Hepatocyte (in vitro differentiated cells): ENCODE measurements around the gene MRPL55. TPM values are rescaled to one million over a fixed set of nuclear protein-coding genes. Genes with fewer than 3 reads are reported as not detected.

ENCODE experiments used
- DNase-seq: peaks from one replicate; pipeline ENCODE4 v3.0.0-alpha.2; 2016; ENCODE audit warnings: low spot score
- H2AFZ ChIP-seq: fragments of 200-600 bp; sonication (generic); 2 replicates; pipeline ENCODE4 v1.6.0; 2016; ENCODE audit warnings: antibody characterized with exemption, mild to moderate bottlenecking
- H3K27ac ChIP-seq: fragments of 200-600 bp; sonication (generic); 2 replicates; pipeline ENCODE4 v1.5.1; 2016; ENCODE audit warnings: mild to moderate bottlenecking
- H3K27me3 ChIP-seq: fragments of 200-600 bp; sonication (generic); 2 replicates; pipeline ENCODE4 v1.6.1; 2016
- H3K36me3 ChIP-seq: fragments of 200-600 bp; sonication (generic); replicated peaks from 2 replicates; pipeline ENCODE4 v1.5.1; 2016; ENCODE audit warnings: low read depth; ENCODE audit not compliant: insufficient read depth
- H3K4me1 ChIP-seq: fragments of 200-600 bp; sonication (generic); 2 replicates; pipeline ENCODE4 v1.5.1; 2016; ENCODE audit warnings: mild to moderate bottlenecking, moderate library complexity; ENCODE audit not compliant: insufficient read depth
- H3K4me2 ChIP-seq: fragments of 200-600 bp; sonication (generic); 2 replicates; pipeline ENCODE4 v1.6.0; 2016
- H3K4me3 ChIP-seq: fragments of 200-600 bp; sonication (generic); 2 replicates; pipeline ENCODE4 v1.5.1; 2016; ENCODE audit warnings: mild to moderate bottlenecking
- H3K79me2 ChIP-seq: fragments of 200-600 bp; sonication (generic); 2 replicates; pipeline ENCODE4 v1.6.0; 2017; ENCODE audit warnings: mild to moderate bottlenecking
- H3K9me2 ChIP-seq: fragments of 200-600 bp; sonication (generic); replicated peaks from 2 replicates; pipeline ENCODE4 v1.6.0; 2017; ENCODE audit warnings: mild to moderate bottlenecking; ENCODE audit not compliant: insufficient read depth
- H3K9me3 ChIP-seq: fragments of 200-600 bp; sonication (generic); 2 replicates; pipeline ENCODE4 v1.5.1; 2016; ENCODE audit warnings: low read depth, mild to moderate bottlenecking
- H4K20me1 ChIP-seq: fragments of 200-600 bp; sonication (generic); 2 replicates; pipeline ENCODE4 v1.6.0; 2016; ENCODE audit warnings: mild to moderate bottlenecking; ENCODE audit not compliant: insufficient read depth, poor library complexity, severe bottlenecking
- CTCF ChIP-seq: fragments of 200-600 bp; sonication (generic); IDR thresholded peaks from 2 replicates; pipeline ENCODE4 v1.5.1; 2016; ENCODE audit warnings: antibody characterized with exemption, mild to moderate bottlenecking; ENCODE audit not compliant: poor library complexity
- EZH2 ChIP-seq: fragments of 200-600 bp; sonication (generic); IDR thresholded peaks from 2 replicates; pipeline ENCODE4 v1.6.1; 2016; ENCODE audit warnings: antibody characterized with exemption, mild to moderate bottlenecking, borderline replicate concordance
- EZH2phosphoT487 ChIP-seq: fragments of 200-600 bp; sonication (generic); IDR thresholded peaks from one replicate; pipeline ENCODE4 v1.6.1; 2018; ENCODE audit warnings: antibody characterized with exemption, mild to moderate bottlenecking, low read depth, moderate library complexity; ENCODE audit not compliant: unreplicated experiment, severe bottlenecking
- WGBS: methylation state at CpG from one replicate; pipeline ENCODE4 v1.1.6; 2016; ENCODE audit warnings: low lambda C conversion rate; ENCODE audit errors: missing lambda C conversion rate; 5-methylcytosine and 5-hydroxymethylcytosine counted together
- polyA plus RNA-seq: library from polyadenylated mRNA; unstranded; fragments of >200 nt; fragmentation: Nextera tagmentation; extraction: Ambion mirVana; gene quantifications from 2 replicates; pipeline ENCODE4 v1.2.1, GENCODE V29; 2016
- total RNA-seq: library from RNA; depleted of rRNA; stranded (reverse); fragments of >200 nt; gene quantifications from 2 replicates; pipeline ENCODE4 v1.2.3, GENCODE V29; 2014

The MRPL55 gene
- total and polyA plus RNA-seq, 2 experiments from 2014 or later: 64.8 to 130 TPM

DNA sequence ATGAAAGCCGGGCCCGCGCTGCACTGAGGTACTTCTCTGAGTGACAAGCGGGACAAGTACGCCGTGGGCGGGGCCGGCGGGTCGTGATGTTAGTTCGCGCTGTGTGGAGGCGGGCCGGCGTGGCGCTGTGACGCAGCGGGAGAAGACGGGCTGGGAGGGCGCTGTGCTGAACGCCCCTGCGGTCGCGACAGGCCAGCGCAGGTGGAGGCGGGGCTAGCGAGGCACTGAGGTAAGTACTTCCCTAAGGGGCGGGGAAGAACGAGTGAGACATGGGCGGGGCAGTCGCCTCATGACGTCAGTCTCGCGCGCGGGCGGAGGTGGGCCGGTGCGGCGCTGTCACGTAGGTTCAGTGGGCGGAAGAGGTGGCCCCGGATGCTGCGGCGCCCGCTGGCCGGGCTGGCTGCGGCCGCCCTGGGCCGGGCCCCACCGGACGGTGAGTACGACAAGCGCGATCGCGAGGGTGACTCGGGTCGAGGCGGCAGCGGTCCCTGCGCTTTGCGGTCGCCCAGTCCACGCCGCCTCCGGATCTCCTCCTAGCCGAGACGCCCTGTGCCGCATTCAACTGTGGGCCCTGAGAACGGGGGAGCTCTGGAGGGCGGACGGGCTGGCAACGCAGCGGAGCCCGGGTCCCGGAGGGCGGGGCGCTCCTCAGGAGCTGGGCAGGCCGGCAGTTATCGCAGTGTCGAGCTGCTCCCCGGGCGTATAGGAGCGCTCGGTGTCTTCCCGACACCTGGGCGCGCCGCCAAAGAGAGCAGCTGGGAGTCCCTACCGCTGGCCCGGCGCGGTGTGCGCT is 31.0 kb upstream of the MRPL55 start, which contains the start of gene GUK1:
TSS of gene GUK1 (plus strand) at position 349 of the 793 bp plus-strand sequence. CDS start at position 373, 24 bp downstream.
- H3K9me3 ChIP-seq: no peaks in the 10 kb centered on the region
- peaks cover 47% of the 10 kb centered on the region for H3K79me2 ChIP-seq
- H2AFZ ChIP-seq: peak within 1 kb of the TSS; percentile 86
- peaks cover 46% of the 10 kb centered on the region for H4K20me1 ChIP-seq
- under 1% methylated on average over 82 of the region's 95 CpGs for WGBS
- peak within 1 kb of the TSS; percentile 99 for H3K4me2 ChIP-seq
- DNase-seq: peak; percentile 100
- H3K36me3 ChIP-seq: no peaks in the 10 kb centered on the region
- H3K4me3 ChIP-seq: peak within 1 kb of the TSS; percentile 40
- H3K9me2 ChIP-seq: no peaks in the 10 kb centered on the region
- TF ChIP-seq EZH2 (no peak), EZH2phosphoT487 (no peak), CTCF (no peak)
- no peaks in the 10 kb centered on the region for H3K27me3 ChIP-seq
- peaks cover 17% of the 10 kb centered on the region for H3K4me1 ChIP-seq
- H3K27ac ChIP-seq: peak within 1 kb of the TSS; percentile 98

DNA sequence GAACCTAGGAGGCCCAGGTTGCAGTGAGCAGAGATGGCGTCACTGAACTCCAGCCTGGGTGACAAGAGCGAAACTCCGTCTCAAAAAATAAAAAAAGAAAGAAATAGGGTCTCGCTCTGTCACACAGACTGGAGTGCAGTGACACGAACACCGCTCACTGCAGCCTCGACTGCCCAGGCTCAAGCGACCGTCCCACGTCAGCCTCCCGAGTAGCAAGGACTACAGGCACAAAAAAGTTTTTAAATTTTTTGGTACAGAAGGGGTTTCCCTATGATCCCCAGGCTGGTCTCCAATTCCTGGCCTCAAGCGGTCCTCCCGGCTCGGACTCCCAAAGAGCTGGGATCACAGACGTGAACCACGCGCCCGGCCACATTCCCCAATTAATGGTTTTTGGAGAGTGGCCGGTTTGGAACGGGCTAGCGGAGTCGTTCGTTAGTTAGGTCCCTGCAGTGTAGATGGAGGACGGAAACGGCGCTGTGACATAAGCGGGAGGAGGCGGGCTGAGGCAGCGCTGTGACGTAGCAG is 30.4 kb upstream of the MRPL55 start:
- Histone ChIP-seq H3K79me2 (peaks cover 40% of the 10 kb centered on the region), H3K9me2 (no peaks in the 10 kb centered on the region), H2AFZ (peak overlapping the region; percentile 86), H4K20me1 (peaks cover 40% of the 10 kb centered on the region), H3K4me2 (peak overlapping the region; percentile 70), H3K9me3 (no peaks in the 10 kb centered on the region), H3K27me3 (no peaks in the 10 kb centered on the region), H3K27ac (peak overlapping the region; percentile 94), H3K36me3 (no peaks in the 10 kb centered on the region), H3K4me3 (peak overlapping the region; percentile 30), H3K4me1 (peaks cover 15% of the 10 kb centered on the region)
- WGBS: 27% methylated on average over 29 of the region's 30 CpGs
- TF ChIP-seq EZH2 (no peak), EZH2phosphoT487 (no peak), CTCF (no peak)
- DNase-seq: no peak

DNA sequence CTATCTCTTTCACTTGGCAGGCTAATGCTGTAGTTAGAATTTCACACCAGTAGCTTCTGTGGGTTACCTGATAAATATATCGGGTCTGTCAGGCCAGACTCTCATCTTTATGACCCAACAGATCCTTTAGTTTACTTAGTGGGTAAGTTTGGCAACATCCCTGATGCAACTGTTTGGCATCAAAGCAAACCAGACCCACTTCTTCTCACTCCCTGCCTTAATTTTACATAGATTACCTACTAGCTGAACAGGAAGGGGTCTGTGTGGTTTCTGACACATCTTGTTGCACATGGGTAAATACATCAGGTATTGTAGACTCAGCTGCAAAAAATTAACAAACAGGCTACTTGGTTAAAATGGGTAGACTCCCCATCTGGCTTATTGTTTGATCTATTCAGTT is 27.8 kb upstream of the MRPL55 start:
- no peak overlapping the region for H3K4me3 ChIP-seq
- H3K4me2 ChIP-seq: no peak overlapping the region
- peaks cover 15% of the 10 kb centered on the region for H4K20me1 ChIP-seq
- no peak overlapping the region for H3K27ac ChIP-seq
- no peaks in the 10 kb centered on the region for H3K27me3 ChIP-seq
- no peaks in the 10 kb centered on the region for H3K9me3 ChIP-seq
- no peaks in the 10 kb centered on the region for H3K36me3 ChIP-seq
- 53% methylated on average over 1 of the region's 1 CpG for WGBS
- H3K9me2 ChIP-seq: no peaks in the 10 kb centered on the region
- peaks cover 11% of the 10 kb centered on the region for H3K4me1 ChIP-seq
- H2AFZ ChIP-seq: no peak overlapping the region
- TF ChIP-seq EZH2phosphoT487 (no peak), CTCF (no peak), EZH2 (no peak)
- DNase-seq: no peak
- H3K79me2 ChIP-seq: peaks cover 15% of the 10 kb centered on the region
